ENCODE data around the gene TICRR. TPM values are rescaled to one million over a fixed set of nuclear protein-coding genes. Genes with fewer than 3 reads are reported as not detected.

The TICRR gene
- polyA plus RNA-seq, 2 donors: 4.4 to 6.6 TPM

DNA sequence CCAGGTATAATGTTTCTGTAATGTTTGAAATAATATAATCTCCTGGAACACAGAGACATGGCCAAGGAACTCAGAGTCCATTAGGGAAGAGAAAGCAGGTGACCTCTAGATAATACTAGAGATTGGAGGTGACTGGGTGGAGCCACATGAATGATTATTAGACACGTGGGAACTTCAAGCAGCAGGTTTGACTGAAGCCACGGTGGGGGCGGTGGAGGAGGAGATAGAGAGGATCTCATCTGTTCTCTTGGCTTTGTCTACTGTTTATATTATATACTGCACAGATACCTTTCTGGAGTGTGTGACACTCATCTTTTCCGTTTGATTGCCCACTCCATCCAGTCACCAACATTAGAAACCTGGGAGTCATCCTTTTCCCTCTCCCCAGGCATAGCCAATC lies 46.3 kb downstream of the TICRR start:
- 70 to 71% methylated on average over 4 of the region's 4 CpGs for WGBS, 2 donors
- no peaks in the 10 kb centered on the region for H3K9me3 ChIP-seq (ENCODE audit: control insufficient read depth in 2 of 2, insufficient read depth in 1 of 2, low read depth in 1 of 2, low read length in 1 of 2)
- no peak overlapping the region for H3K27ac ChIP-seq (ENCODE audit: low read depth in 2 of 2, low read length in 1 of 2)
- H3K27me3 ChIP-seq (ENCODE audit: control insufficient read depth in 1 of 2, insufficient read depth in 2 of 2, low read length in 2 of 2): no peaks in the 10 kb centered on the region
- peaks cover 12 to 17% of the 10 kb centered on the region in 2 donors for H3K36me3 ChIP-seq (ENCODE audit: control insufficient read depth in 2 of 2, insufficient read depth in 2 of 2, low read length in 1 of 2)
- peaks cover 0 to 2% of the 10 kb centered on the region in 2 donors for H3K4me1 ChIP-seq (ENCODE audit: control insufficient read depth in 2 of 2, insufficient read depth in 2 of 2, low read length in 1 of 2)
- H3K4me3 ChIP-seq (ENCODE audit: low read depth in 1 of 2, low read length in 2 of 2): no peak overlapping the region

DNA sequence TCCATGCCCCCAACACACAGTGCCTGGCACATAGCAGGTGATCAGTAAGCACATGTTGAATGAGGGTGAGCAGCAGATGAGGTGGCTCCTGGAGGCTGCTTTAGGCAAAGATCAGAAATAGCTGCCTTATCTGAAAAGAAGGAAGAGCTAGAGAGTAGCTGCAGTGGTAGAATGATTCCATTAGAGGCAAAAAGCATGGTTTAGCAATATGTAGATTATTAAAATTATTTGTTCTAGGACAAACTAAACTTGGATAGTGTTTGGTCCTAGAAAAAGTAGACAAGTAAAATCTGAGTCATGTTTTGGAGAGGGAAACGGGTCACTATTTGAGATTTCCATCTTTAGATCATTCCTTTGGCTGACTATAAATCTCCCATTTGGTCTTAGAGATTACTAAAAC lies 47.9 kb downstream of the TICRR start:
- no peaks in the 10 kb centered on the region for H3K9me3 ChIP-seq (ENCODE audit: control insufficient read depth in 2 of 2, insufficient read depth in 1 of 2, low read depth in 1 of 2, low read length in 1 of 2)
- WGBS, 2 donors: 68 to 70% methylated on average over 1 of the region's 1 CpG

DNA sequence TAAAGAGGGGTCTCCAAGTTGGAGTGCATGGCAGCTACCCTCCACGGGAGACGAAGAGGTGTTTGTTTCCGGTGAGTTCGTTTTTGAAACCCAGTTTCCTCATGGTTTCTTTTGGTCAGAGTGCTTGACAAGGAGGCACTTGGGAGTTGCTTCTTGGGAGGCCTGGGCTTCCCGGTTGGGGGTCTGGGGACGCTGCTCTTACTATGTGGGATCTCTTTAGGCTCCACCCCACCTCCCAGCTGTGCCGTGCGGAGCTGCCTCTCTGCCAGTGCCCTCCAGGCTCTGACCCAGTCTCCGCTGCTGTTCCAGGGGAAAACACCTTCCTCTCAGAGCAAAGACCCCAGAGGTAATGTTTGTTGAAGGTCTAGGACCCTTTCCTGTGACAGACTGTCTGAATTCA lies 50.4 kb downstream of the TICRR start:
- Histone ChIP-seq H3K9me3 (ENCODE audit: control insufficient read depth in 2 of 2, insufficient read depth in 1 of 2, low read depth in 1 of 2, low read length in 1 of 2) (no peaks in the 10 kb centered on the region), H3K4me3 (ENCODE audit: low read depth in 1 of 2, low read length in 2 of 2) (no peak overlapping the region), H3K4me1 (ENCODE audit: control insufficient read depth in 2 of 2, insufficient read depth in 2 of 2, low read length in 1 of 2) (peaks cover 0 to 2% of the 10 kb centered on the region in 2 donors), H3K27me3 (ENCODE audit: control insufficient read depth in 1 of 2, insufficient read depth in 2 of 2, low read length in 2 of 2) (no peaks in the 10 kb centered on the region), H3K36me3 (ENCODE audit: control insufficient read depth in 2 of 2, insufficient read depth in 2 of 2, low read length in 1 of 2) (peaks cover 12 to 46% of the 10 kb centered on the region in 2 donors), H3K27ac (ENCODE audit: low read depth in 2 of 2, low read length in 1 of 2) (no peak overlapping the region)
- 95 to 97% methylated on average over 9 of the region's 9 CpGs for WGBS, 2 donors

More for the DNA sequence above, 47.9 kb downstream of the TICRR start:
- H3K27ac ChIP-seq (ENCODE audit: low read depth in 2 of 2, low read length in 1 of 2): no peak overlapping the region
- H3K27me3 ChIP-seq (ENCODE audit: control insufficient read depth in 1 of 2, insufficient read depth in 2 of 2, low read length in 2 of 2): no peaks in the 10 kb centered on the region
- no peak overlapping the region for H3K4me3 ChIP-seq (ENCODE audit: low read depth in 1 of 2, low read length in 2 of 2)
- H3K4me1 ChIP-seq (ENCODE audit: control insufficient read depth in 2 of 2, insufficient read depth in 2 of 2, low read length in 1 of 2): peaks cover 0 to 2% of the 10 kb centered on the region in 2 donors
- peaks cover 12 to 25% of the 10 kb centered on the region in 2 donors for H3K36me3 ChIP-seq (ENCODE audit: control insufficient read depth in 2 of 2, insufficient read depth in 2 of 2, low read length in 1 of 2)

GRCh38 chr15:89627256-89627970 lies 52.1 kb downstream of the TICRR start:
- Histone ChIP-seq H3K27me3 (ENCODE audit: control insufficient read depth in 1 of 2, insufficient read depth in 2 of 2, low read length in 2 of 2) (no peaks in the 10 kb centered on the region), H3K9me3 (ENCODE audit: control insufficient read depth in 2 of 2, insufficient read depth in 1 of 2, low read depth in 1 of 2, low read length in 1 of 2) (peaks cover 0 to 7% of the 10 kb centered on the region in 2 donors), H3K27ac (ENCODE audit: low read depth in 2 of 2, low read length in 1 of 2) (no peak overlapping the region), H3K4me3 (ENCODE audit: low read depth in 1 of 2, low read length in 2 of 2) (no peak overlapping the region), H3K36me3 (ENCODE audit: control insufficient read depth in 2 of 2, insufficient read depth in 2 of 2, low read length in 1 of 2) (peaks cover 12 to 53% of the 10 kb centered on the region in 2 donors), H3K4me1 (ENCODE audit: control insufficient read depth in 2 of 2, insufficient read depth in 2 of 2, low read length in 1 of 2) (peaks cover 0 to 2% of the 10 kb centered on the region in 2 donors)
- WGBS, 2 donors: 96% methylated on average over 8 of the region's 8 CpGs

DNA sequence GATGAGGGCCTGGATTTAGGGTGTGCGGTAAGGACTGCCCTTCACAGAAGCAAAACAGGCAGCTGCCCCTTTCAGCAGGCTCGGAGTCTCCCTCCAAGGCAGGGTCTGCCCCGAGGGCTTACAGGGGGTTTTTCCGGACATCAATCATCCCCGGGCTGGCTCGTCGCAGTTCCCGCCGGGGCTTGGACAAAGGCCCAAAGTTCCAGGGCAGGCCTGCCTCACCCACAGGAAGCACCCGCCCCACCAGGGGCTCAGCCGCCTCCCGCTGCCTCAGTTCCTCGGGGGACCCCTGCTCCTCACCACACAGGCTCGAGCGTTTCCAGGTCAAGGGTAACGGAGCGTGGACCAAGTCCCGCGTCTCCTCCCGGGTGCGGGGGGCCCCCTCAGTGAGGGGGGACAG lies 53.0 kb downstream of the TICRR start:
- WGBS, 2 donors: 74 to 79% methylated on average over 21 of the region's 21 CpGs
- Histone ChIP-seq H3K4me3 (ENCODE audit: low read depth in 1 of 2, low read length in 2 of 2) (no peak overlapping the region), H3K27ac (ENCODE audit: low read depth in 2 of 2, low read length in 1 of 2) (no peak overlapping the region), H3K4me1 (ENCODE audit: control insufficient read depth in 2 of 2, insufficient read depth in 2 of 2, low read length in 1 of 2) (no peaks in the 10 kb centered on the region), H3K9me3 (ENCODE audit: control insufficient read depth in 2 of 2, insufficient read depth in 1 of 2, low read depth in 1 of 2, low read length in 1 of 2) (peaks cover 0 to 10% of the 10 kb centered on the region in 2 donors), H3K27me3 (ENCODE audit: control insufficient read depth in 1 of 2, insufficient read depth in 2 of 2, low read length in 2 of 2) (no peaks in the 10 kb centered on the region), H3K36me3 (ENCODE audit: control insufficient read depth in 2 of 2, insufficient read depth in 2 of 2, low read length in 1 of 2) (peaks cover 12 to 55% of the 10 kb centered on the region in 2 donors)

GRCh38 chr15:89628806-89629715 lies 53.8 kb downstream of the TICRR start:
- Histone ChIP-seq H3K4me1 (ENCODE audit: control insufficient read depth in 2 of 2, insufficient read depth in 2 of 2, low read length in 1 of 2) (no peaks in the 10 kb centered on the region), H3K27ac (ENCODE audit: low read depth in 2 of 2, low read length in 1 of 2) (no peak overlapping the region), H3K27me3 (ENCODE audit: control insufficient read depth in 1 of 2, insufficient read depth in 2 of 2, low read length in 2 of 2) (no peaks in the 10 kb centered on the region), H3K36me3 (ENCODE audit: control insufficient read depth in 2 of 2, insufficient read depth in 2 of 2, low read length in 1 of 2) (peaks cover 12 to 58% of the 10 kb centered on the region in 2 donors), H3K9me3 (ENCODE audit: control insufficient read depth in 2 of 2, insufficient read depth in 1 of 2, low read depth in 1 of 2, low read length in 1 of 2) (peaks cover 0 to 10% of the 10 kb centered on the region in 2 donors), H3K4me3 (ENCODE audit: low read depth in 1 of 2, low read length in 2 of 2) (no peak overlapping the region)
- 92 to 94% methylated on average over 21 to 30 of the region's 30 CpGs for WGBS, 2 donors

- Histone ChIP-seq H3K27me3 (ENCODE audit: control insufficient read depth in 1 of 2, insufficient read depth in 2 of 2, low read length in 2 of 2) (no peaks in the 10 kb centered on the region), H3K4me1 (ENCODE audit: control insufficient read depth in 2 of 2, insufficient read depth in 2 of 2, low read length in 1 of 2) (no peaks in the 10 kb centered on the region), H3K27ac (ENCODE audit: low read depth in 2 of 2, low read length in 1 of 2) (no peak overlapping the region), H3K36me3 (ENCODE audit: control insufficient read depth in 2 of 2, insufficient read depth in 2 of 2, low read length in 1 of 2) (peaks cover 10 to 51% of the 10 kb centered on the region in 2 donors), H3K4me3 (ENCODE audit: low read depth in 1 of 2, low read length in 2 of 2) (no peak overlapping the region), H3K9me3 (ENCODE audit: control insufficient read depth in 2 of 2, insufficient read depth in 1 of 2, low read depth in 1 of 2, low read length in 1 of 2) (peaks cover 0 to 10% of the 10 kb centered on the region in 2 donors)
- WGBS, 2 donors: 97 to 98% methylated on average over 5 of the region's 5 CpGs
These were observed 54.6 kb downstream of the TICRR start for GRCh38 chr15:89629829-89630228.

DNA sequence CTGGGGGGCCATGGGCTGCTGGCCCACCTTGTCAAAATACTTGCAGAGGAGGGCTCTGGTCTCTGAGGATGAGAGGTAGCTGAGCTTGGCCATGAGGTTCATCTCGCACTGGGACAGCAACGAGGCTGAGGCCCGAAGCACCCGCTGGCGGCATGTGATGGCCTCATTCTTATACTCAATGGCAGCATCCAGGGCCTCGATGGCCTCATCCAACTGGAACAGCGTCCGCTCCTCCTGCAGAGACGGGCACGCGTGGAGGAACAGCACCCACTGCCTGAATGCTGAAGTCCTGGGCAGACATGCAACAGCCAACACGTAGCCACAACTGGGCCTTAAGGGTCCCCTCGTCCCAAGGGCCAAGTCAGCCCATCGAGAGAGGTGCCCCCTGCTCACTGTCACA lies 55.0 kb downstream of the TICRR start:
- no peak overlapping the region for H3K27ac ChIP-seq (ENCODE audit: low read depth in 2 of 2, low read length in 1 of 2)
- no peak overlapping the region for H3K4me3 ChIP-seq (ENCODE audit: low read depth in 1 of 2, low read length in 2 of 2)
- 93% methylated on average over 14 of the region's 14 CpGs for WGBS, 2 donors
- H3K27me3 ChIP-seq (ENCODE audit: control insufficient read depth in 1 of 2, insufficient read depth in 2 of 2, low read length in 2 of 2): no peaks in the 10 kb centered on the region
- peaks cover 7 to 47% of the 10 kb centered on the region in 2 donors for H3K36me3 ChIP-seq (ENCODE audit: control insufficient read depth in 2 of 2, insufficient read depth in 2 of 2, low read length in 1 of 2)
- no peaks in the 10 kb centered on the region for H3K4me1 ChIP-seq (ENCODE audit: control insufficient read depth in 2 of 2, insufficient read depth in 2 of 2, low read length in 1 of 2)
- peaks cover 0 to 10% of the 10 kb centered on the region in 2 donors for H3K9me3 ChIP-seq (ENCODE audit: control insufficient read depth in 2 of 2, insufficient read depth in 1 of 2, low read depth in 1 of 2, low read length in 1 of 2)

GRCh38 chr15:89630974-89631901 lies 56.0 kb downstream of the TICRR start:
- H3K27ac ChIP-seq (ENCODE audit: low read depth in 2 of 2, low read length in 1 of 2): no peak overlapping the region
- WGBS, 2 donors: 92 to 93% methylated on average over 30 of the region's 30 CpGs
- H3K9me3 ChIP-seq (ENCODE audit: control insufficient read depth in 2 of 2, insufficient read depth in 1 of 2, low read depth in 1 of 2, low read length in 1 of 2): peaks cover 0 to 10% of the 10 kb centered on the region in 2 donors
- peaks cover 0 to 44% of the 10 kb centered on the region in 2 donors for H3K36me3 ChIP-seq (ENCODE audit: control insufficient read depth in 2 of 2, insufficient read depth in 2 of 2, low read length in 1 of 2)
- no peaks in the 10 kb centered on the region for H3K4me1 ChIP-seq (ENCODE audit: control insufficient read depth in 2 of 2, insufficient read depth in 2 of 2, low read length in 1 of 2)
- no peak overlapping the region for H3K4me3 ChIP-seq (ENCODE audit: low read depth in 1 of 2, low read length in 2 of 2)
- no peaks in the 10 kb centered on the region for H3K27me3 ChIP-seq (ENCODE audit: control insufficient read depth in 1 of 2, insufficient read depth in 2 of 2, low read length in 2 of 2)
